NCI-H526 (cell line): Measurements from ENCODE around the gene FEM1A.
A peak's percentile ranks its signal among the peaks of the same experiment; 100 is the strongest.
"Not testable (repeated sequence)": the region's sequence is repeated elsewhere in the genome, so short reads cannot be mapped to it uniquely, and the experiment has no call there.

Source experiments
- DNase-seq, 2 experiments: peaks; one replicate each; lab custom pipeline; 2025; lab: John Stamatoyannopoulos, UW

The FEM1A gene, protein sequence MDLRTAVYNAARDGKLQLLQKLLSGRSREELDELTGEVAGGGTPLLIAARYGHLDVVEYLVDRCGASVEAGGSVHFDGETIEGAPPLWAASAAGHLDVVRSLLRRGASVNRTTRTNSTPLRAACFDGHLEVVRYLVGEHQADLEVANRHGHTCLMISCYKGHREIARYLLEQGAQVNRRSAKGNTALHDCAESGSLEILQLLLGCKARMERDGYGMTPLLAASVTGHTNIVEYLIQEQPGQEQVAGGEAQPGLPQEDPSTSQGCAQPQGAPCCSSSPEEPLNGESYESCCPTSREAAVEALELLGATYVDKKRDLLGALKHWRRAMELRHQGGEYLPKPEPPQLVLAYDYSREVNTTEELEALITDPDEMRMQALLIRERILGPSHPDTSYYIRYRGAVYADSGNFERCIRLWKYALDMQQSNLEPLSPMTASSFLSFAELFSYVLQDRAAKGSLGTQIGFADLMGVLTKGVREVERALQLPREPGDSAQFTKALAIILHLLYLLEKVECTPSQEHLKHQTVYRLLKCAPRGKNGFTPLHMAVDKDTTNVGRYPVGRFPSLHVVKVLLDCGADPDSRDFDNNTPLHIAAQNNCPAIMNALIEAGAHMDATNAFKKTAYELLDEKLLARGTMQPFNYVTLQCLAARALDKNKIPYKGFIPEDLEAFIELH

DNA sequence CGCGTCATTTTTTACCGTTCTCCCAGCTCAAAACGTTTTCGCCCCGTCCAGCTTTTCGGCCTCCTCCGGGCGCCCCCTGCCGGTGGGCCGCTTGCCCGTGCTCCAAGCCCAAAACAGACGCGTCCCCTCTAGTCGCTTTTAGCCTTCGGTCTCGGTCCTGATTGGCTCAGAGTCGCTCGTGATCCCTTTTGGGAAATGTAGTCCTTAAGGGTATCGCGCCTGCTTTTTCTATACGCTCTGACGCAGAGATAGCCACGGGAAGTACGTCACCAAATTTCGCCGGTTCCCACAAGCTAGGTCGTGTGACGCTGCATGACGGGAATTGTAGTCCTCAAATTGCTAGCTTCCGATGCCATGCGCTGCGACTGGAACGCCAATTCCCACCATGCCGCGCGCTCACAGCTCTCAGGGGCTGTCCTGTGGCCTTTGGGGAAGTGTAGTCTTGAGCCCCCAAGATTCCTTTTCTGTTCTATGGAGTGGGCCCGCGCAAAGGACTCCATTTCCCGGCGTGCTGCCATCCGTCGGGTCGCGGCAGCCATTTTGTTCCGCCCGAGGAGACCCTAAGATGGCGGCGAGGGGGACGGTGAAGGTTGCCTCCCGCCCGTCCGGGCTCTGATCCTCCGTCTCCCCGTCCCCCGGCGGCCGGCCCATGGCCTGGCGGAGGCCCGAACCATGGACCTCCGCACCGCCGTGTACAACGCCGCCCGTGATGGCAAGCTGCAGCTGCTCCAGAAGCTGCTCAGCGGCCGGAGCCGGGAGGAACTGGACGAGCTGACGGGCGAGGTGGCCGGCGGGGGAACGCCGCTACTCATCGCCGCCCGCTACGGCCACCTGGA is at the start of gene FEM1A:
FEM1A (plus strand) TSS at position 552 of the 836 bp plus-strand sequence; CDS start at position 673, 121 bp downstream.
- DNase-seq, result peak; percentile 98 to 99

DNA sequence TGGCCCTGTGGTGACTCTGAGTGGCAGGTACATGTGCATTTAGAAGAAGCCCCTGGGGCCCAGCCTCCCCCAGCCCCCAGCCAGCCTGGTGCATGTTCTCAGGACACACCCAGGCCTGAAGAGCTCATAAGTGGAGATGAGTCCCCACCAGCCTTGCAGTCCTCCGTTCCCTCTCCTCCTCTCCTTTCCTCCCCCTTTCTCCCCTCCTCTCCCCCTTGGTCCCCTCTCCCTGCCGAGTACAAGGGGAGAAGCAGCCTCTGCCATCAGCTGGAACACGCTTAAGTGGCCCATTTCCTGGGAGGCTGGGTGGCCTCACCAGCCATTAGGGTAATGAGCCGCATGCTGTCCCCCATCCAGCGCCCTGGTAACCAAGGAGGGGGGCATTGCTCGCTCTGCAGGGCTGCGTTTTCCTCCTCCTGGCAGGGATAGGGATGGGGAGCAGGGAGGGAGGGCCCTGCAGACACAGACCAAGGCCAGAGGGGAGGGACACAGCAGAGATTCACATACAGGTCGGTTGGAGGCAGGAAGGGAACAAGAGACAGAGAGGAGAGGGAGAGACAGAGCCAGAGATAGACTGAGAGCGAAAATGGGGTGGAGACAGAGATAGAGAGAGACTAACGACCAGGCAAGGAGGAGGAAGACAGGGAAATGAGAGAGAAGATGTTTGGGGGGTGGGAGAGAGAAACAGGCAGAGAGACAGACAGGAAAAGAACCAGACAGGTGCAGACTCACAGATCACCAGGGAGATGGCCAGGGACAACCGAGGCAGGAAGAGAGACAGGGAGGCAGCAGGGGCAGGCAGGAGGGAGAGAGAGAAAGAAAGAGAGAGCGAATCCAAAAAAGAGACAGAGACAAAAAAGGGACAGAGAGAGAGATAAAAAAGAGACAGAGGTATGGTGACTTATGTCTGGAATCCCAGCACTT is 48.5 kb upstream of the FEM1A start:
- peak in 1 of 2 experiments; percentile 11 for DNase-seq

- DNase-seq, result no peak
These were observed 46.9 kb upstream of the FEM1A start for GRCh38 chr19:4744451-4745174.

- DNase-seq, result not testable (repeated sequence)
These were observed 46.4 kb upstream of the FEM1A start for GRCh38 chr19:4745175-4745574.

DNA sequence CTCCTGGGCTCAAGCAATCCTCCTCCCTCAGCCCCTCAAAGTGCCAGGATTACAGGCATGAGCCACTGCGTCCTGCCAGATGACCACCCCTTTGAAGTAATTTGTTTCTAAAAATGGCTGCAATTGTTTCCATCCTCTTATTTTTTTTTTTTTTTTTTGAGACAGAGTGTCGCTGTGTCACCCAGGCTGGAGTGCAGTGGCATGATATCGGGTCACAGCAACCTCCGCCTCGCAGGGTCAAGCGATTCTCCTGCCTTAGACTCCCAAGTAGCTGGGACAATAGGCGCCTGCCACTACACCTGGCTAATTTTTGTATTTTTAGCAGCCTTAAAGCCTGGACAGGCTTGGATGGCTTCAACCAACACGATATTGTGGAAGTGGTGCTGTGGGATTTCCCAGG is 45.5 kb upstream of the FEM1A start:
- no peak for DNase-seq

GRCh38 chr19:4748185-4748584 is 43.3 kb upstream of the FEM1A start:
- DNase-seq, result no peak

GRCh38 chr19:4748589-4748988 is 42.9 kb upstream of the FEM1A start:
- no peak for DNase-seq

GRCh38 chr19:4749870-4750590 is 41.5 kb upstream of the FEM1A start:
- DNase-seq, result no peak

- peak; percentile 14 to 23 for DNase-seq
These were observed 37.3 kb upstream of the FEM1A start for GRCh38 chr19:4754248-4754647.

- no peak for DNase-seq
These were observed 36.1 kb upstream of the FEM1A start for GRCh38 chr19:4755459-4755858.

- DNase-seq, result no peak
These were observed 33.5 kb upstream of the FEM1A start for GRCh38 chr19:4758082-4758481.

GRCh38 chr19:4758659-4759058 is 32.9 kb upstream of the FEM1A start:
- no peak for DNase-seq

DNA sequence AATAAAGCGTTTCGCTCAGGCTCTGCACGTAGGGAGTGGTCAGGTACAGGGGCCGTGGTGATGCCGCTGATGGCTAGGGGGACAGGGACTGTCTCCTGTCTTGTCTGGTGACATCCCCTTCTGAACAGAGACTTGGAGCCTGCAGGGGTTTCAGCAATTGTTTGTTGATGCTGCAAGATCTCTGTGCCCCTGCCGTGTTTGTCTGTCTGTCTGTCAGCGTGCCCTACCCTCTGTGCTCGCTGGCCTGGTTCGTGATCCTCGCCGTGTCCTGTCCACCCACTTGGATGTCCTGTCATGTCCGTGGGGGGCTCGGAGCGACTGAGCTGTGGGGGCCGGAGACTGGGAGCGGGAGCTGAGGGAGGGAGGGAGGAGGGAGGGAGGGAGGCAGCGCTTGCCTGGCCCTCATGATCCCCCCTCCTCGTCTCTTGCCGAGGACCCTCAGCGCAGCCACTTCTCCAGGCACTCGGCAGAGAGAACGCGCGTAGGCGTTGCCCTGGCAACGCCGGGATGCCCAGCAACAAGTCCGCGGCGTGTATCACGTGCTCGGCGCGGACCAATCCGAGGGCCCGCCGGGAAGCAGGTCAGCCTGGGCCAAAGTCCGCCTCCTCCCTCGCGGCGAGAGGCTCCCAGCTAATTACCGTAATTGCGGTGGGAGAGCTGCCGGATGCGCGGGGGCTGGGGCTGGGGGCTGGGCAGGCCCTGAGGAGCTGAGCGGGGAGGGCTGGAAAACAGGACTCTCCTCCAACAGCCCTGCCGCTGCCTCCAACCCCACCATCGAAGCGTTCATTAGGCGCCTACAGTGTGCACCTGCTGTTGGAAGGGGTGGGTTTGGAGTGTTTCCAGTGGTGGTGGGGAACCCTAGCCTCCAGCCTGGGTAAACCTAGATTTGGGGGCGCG is 31.9 kb upstream of the FEM1A start:
- peak; percentile 78 to 93 for DNase-seq

- no peak for DNase-seq
These were observed 31.3 kb upstream of the FEM1A start for GRCh38 chr19:4760285-4760650.

- DNase-seq, result no peak
These were observed 28.5 kb upstream of the FEM1A start for GRCh38 chr19:4763021-4763420.

GRCh38 chr19:4764393-4764660 is 27.2 kb upstream of the FEM1A start:
- no peak for DNase-seq

DNA sequence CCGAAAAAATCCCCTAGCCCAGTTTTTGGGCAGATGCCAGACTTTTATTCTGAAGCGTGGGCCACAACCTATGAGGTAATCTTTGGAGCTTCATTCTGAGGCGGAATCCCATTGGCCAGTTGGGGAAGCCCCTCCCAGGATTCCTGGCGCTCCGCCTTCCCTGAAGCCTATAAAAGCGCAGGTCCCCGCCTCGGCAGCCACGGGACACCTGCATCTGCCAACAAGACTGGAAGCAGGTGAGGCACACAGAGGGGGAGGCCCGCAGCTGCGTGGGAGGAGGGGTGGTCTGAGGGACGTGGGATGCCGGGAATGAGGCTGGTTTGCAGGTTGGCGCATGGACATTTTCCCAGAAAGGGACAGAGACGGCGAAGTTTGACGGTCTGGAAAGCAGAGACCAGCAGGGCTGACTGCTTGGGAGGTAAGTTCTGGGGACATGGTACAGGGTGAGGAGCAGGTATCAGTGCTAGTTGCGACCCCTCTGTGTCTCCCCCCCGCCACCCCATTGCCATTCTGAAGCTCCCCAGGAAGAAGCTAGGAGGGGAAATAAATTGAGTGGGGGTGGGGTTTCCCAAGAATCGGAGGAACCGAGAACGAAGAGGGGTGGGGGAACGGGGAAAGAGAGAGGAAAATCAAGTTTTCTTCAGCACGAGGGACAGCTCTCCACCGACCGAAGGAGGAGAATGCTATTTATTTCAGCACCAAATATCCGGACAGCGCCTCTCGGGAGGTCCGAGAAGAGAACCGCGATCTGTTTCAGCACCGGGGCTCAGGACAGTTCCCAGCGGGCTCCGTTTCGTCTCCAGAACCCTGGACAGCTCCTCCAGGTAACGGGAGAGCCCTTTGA is 22.4 kb upstream of the FEM1A start:
- peak; percentile 59 to 81 for DNase-seq

- DNase-seq, result no peak
These were observed 19.0 kb upstream of the FEM1A start for GRCh38 chr19:4772566-4772965.
